GM12875 (cell line): ENCODE data around the gene GPR158.

ENCODE experiments used
- H3K4me3 ChIP-seq: one replicate; pipeline ENCODE4 v1.5.1; 2011; ENCODE audit warnings: low read depth, low read length, control low read depth
- TF ChIP-seq, protein P1 (sequence below): IDR thresholded peaks from 2 replicates; pipeline ENCODE4 v1.5.1; 2011; ENCODE audit warnings: low read depth, mild to moderate bottlenecking, control low read depth, inconsistent platforms, low read length, moderate library complexity, borderline replicate concordance; ENCODE audit not compliant: insufficient read depth

Gene GPR158

DNA sequence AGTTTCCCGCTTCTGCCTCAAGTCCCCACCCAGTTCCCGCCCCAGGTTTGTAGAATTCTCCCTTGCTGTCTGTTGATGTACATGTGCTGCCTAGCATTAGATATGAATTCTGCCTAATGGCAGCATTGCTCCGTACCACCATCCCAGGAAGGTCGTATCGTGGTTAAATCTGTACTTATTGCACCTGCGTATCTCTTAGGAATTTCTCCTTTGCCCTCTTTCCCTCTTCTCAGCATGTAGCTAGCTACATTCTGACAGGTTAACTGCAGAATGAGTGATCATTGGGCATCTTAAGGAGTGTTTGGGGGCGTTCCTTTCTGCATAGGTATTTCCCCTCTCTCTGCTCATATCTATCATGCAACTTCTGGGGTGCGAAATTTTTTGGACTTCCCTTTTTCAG lies 293.1 kb downstream of the GPR158 start:
- no peak overlapping the region for H3K4me3 ChIP-seq
- TF ChIP-seq, protein P1, sequence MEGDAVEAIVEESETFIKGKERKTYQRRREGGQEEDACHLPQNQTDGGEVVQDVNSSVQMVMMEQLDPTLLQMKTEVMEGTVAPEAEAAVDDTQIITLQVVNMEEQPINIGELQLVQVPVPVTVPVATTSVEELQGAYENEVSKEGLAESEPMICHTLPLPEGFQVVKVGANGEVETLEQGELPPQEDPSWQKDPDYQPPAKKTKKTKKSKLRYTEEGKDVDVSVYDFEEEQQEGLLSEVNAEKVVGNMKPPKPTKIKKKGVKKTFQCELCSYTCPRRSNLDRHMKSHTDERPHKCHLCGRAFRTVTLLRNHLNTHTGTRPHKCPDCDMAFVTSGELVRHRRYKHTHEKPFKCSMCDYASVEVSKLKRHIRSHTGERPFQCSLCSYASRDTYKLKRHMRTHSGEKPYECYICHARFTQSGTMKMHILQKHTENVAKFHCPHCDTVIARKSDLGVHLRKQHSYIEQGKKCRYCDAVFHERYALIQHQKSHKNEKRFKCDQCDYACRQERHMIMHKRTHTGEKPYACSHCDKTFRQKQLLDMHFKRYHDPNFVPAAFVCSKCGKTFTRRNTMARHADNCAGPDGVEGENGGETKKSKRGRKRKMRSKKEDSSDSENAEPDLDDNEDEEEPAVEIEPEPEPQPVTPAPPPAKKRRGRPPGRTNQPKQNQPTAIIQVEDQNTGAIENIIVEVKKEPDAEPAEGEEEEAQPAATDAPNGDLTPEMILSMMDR = no peak

DNA sequence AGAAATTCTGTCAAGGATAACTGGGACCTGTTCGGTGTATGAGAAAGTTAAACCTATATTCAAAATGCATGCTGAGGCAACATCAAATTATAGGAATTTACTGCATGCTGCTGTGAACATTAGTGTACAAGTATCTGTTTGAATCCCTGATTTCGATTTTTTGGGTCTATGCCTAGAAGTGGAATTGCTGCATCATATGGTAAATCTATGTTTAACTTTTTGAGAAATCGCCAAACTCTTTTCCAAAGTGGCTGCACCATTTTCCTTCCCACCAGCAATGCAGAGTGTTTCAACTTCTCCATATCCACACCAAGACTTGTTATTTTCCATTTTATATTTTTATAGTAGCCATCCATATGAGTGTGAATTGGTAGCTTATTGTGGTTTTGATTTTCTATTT lies 306.7 kb downstream of the GPR158 start:
- TF ChIP-seq, protein P1 = no peak

DNA sequence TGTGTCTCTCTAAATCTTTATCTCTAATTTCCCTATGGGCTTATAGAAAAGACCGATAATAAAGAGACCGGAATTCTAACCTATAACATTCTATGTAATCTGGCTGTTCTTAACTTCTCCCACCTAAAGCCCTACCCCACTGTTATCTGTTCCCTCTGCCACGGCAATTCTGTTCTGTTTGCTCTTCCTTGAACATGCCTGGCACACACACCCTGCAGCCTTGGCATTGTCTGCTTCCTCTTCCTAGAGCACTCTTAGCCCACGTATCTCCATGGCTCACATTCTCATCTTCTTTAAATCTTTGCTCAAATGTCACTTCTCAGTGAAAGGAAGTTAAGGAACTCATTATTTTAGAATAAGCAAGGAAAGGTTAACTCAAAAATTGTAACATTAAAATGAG lies 309.2 kb downstream of the GPR158 start:
- TF ChIP-seq, protein P1 = no peak
- H3K4me3 ChIP-seq = no peak overlapping the region

More for the DNA sequence above, 306.7 kb downstream of the GPR158 start:
- H3K4me3 ChIP-seq = no peak overlapping the region

DNA sequence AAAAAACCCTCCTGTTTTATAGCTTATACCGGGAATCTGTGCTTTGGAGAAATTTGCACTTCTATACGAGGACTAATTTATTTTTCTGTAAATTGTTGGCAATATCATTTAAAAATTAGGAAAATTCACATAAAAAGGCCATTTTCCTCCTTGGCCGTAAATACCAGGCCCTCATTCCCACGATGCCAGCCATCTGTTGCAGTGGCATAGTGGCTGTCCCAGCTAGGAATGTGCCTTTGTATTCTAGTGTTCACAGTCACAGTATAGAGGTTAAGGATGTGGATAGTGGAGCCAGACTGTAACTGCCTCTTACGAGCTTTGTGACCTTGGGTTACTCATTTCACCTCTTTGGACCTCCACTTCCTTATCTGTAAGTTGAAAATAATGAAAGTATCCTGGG lies 312.5 kb downstream of the GPR158 start:
- TF ChIP-seq, protein P1 = no peak
- H3K4me3 ChIP-seq = no peak overlapping the region

DNA sequence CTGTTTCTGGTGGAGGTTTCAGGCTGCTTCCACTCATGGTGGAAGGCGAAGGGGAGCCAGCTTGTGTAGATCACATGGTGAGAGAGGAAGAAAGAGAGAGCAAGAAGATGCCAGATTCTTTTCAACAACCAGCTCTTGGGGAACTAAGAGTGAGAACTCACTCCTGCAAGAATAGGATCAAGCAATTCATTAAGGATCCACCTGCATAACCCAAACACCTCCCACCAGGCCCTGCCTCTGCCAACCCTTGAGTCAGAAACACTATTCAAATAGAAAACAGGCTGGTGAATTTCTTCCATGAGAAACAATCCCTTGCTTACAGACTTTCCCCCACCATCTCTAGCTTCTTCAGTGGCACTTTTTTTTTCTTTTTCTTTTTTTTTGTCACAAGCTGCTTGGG lies 317.2 kb downstream of the GPR158 start:
- TF ChIP-seq, protein P1 = no peak
- no peak overlapping the region for H3K4me3 ChIP-seq

DNA sequence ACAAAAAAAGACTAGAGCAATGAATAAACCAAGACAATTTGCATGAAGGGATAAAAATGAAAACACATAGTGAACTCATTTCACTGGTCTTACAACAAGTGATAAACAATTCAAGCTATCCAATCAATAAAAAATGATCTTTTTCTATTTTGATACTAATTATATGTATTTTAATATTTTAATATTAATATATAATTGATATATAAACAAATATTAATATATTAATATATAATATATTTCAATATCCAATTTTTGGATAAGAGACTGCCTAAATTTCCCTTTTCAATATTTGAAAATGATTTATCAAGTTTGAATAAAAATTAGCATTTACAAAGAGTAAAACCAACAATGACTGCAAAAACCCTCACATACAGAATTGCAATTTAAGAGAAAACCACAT lies 317.9 kb downstream of the GPR158 start:
- TF ChIP-seq, protein P1 = no peak
- no peak overlapping the region for H3K4me3 ChIP-seq

DNA sequence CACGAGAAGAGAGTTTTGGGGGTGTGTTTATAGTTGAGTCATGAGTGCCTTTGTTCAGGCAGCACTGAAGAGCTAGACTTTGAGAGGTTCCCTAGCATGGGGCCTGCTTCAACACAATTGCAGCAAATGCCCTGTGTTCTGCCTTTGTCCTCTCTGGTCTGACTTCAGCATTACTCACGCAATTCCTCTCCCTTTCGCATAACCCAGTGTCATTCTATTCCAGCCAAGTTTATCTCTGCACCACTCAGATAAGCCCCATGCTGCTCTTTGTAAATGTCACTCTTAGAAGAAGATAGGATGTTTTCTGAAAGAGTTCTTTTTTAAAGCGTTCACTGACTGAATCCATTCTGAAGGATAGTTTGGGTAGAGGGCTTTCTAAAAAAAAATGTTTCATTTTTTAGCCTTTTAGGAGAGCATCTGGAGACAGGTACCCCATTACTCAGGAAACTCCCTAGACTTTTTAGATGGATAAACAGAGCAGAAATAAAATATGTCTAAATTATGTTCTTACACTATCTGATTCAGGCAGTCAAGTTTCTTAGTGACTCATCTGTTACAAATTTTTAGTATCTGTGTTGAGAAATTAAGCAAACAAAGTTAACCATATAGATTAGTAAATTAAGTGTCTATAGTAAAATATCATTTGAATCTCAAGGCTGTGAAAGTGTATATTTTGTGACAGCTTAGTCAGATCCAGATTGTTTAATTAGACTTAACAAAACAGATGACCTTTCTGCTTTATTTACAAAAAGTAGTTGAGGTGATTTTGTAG lies 318.5 kb downstream of the GPR158 start:
- H3K4me3 ChIP-seq = no peak overlapping the region
- TF ChIP-seq, protein P1 = no peak
